Mesothelial cell of epicardium (in vitro differentiated cells): ENCODE measurements around the gene CARD10. TPM values are rescaled to one million over a fixed set of nuclear protein-coding genes. Genes with fewer than 3 reads are reported as not detected.

Experiments
- DNase-seq, 2 experiments: peaks; one replicate each; pipeline ENCODE4 v3.0.0; 2021; ENCODE audit warnings: low spot score in 2 of 2; ENCODE audit not compliant: unreplicated experiment in 2 of 2
- H3K27ac Mint-ChIP-seq: 2 replicates; pipeline ENCODE4 v1.8.0; 2021; ENCODE audit warnings: mixed read lengths
- H3K27me3 Mint-ChIP-seq: 2 replicates; pipeline ENCODE4 v1.8.0; 2021; ENCODE audit warnings: low read depth, mixed read lengths
- H3K36me3 Mint-ChIP-seq: 2 replicates; pipeline ENCODE4 v1.8.0; 2021; ENCODE audit warnings: mixed read lengths
- H3K4me1 Mint-ChIP-seq: 2 replicates; pipeline ENCODE4 v1.8.0; 2021; ENCODE audit warnings: mixed read lengths
- H3K4me3 Mint-ChIP-seq: 2 replicates; pipeline ENCODE4 v1.8.0; 2021; ENCODE audit warnings: mild to moderate bottlenecking, moderate library complexity, mixed read lengths
- H3K9me3 Mint-ChIP-seq: 2 replicates; pipeline ENCODE4 v1.8.0; 2021; ENCODE audit warnings: mixed read lengths
- CTCF ChIP-seq: fragments of 200-600 bp; sonication (generic); IDR thresholded peaks from one replicate; pipeline ENCODE4 v1.5.0; 2021; ENCODE audit warnings: antibody characterized with exemption; ENCODE audit not compliant: unreplicated experiment
- total RNA-seq: library from RNA; stranded (reverse); gene quantifications from 3 replicates; pipeline ENCODE4 v1.2.1, GENCODE V29; 2021

Gene CARD10
- total RNA-seq, 1 donor from 2014 or later, result 13.6 TPM

DNA sequence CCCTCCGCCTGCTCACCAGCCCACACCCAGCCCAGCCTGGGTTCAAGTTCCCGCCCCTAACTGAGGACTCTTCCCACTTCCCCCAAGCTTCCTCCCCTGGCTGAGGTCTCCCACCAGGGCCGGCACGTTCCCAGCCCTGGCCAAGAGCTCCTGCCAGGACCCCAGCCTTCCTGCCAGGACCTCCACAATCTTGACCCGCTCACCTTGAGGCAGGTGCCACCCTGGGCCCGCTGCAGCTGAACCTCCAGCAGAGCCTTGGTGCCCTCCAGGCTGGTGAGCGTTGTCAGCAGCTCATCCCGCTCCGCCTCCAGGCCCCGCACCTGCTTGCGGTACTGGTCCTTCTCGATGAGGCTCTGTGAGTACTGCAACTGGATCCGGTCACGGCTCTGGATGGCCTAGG is 13.2 kb downstream of the CARD10 start:
- no peak for DNase-seq
- peaks cover 7% of the 10 kb centered on the region for H3K36me3 Mint-ChIP-seq
- H3K27me3 Mint-ChIP-seq, result no peaks in the 10 kb centered on the region
- H3K4me3 Mint-ChIP-seq, result no peak overlapping the region
- H3K9me3 Mint-ChIP-seq, result no peaks in the 10 kb centered on the region
- peaks cover 34% of the 10 kb centered on the region for H3K4me1 Mint-ChIP-seq
- no peak for TF ChIP-seq CTCF
- H3K27ac Mint-ChIP-seq, result no peak overlapping the region

- Mint-ChIP-seq H3K4me1 (peaks cover 37% of the 10 kb centered on the region), H3K27ac (no peak overlapping the region), H3K9me3 (no peaks in the 10 kb centered on the region), H3K4me3 (no peak overlapping the region), H3K36me3 (peaks cover 7% of the 10 kb centered on the region), H3K27me3 (no peaks in the 10 kb centered on the region)
- DNase-seq, result no peak
- TF ChIP-seq CTCF, result no peak
These were observed 13.7 kb downstream of the CARD10 start for GRCh38 chr22:37505565-37505964.

DNA sequence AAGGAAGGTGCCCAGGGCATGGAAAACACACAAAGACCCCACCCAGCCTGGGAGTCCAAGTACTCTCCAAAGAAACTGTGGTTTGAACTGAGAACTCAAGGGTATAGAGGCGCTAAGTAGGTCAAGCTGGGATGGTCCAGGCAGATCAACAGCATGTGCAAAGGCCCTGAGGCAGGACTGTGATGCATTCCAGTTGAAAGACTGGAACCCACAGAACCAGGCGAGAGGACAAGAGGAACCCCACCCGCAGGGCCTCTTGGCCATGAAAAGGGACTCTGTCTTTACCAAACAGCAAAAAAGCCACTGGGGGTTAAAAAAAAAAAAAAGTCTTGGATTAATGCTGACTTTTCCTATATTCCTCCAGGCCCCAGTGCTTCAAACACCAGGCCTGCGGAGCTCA is 14.3 kb downstream of the CARD10 start:
- H3K4me3 Mint-ChIP-seq, result no peak overlapping the region
- peaks cover 7% of the 10 kb centered on the region for H3K36me3 Mint-ChIP-seq
- no peak for DNase-seq
- no peaks in the 10 kb centered on the region for H3K9me3 Mint-ChIP-seq
- TF ChIP-seq CTCF, result no peak
- H3K4me1 Mint-ChIP-seq, result peaks cover 32% of the 10 kb centered on the region
- H3K27me3 Mint-ChIP-seq, result no peaks in the 10 kb centered on the region
- H3K27ac Mint-ChIP-seq, result no peak overlapping the region

DNA sequence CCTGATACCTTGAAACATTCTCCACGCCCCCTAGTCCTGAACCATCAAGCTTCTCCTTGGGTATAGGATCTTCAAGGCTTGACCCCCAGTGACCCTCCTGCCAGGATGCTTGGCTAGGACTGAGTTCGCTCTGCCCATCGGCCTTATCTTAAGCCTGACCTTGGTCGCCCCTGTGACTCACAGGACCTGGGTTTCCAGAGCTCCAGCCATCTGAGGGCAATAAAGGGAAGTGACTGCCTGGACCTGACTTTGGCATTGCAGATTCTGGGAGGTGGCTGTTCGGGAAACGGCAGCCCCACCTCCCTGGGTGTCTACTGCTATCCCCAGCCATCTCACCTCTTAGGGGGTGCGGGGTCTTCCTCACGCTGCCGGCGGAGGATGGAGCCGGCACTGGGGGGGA is 15.4 kb downstream of the CARD10 start:
- TF ChIP-seq CTCF, result no peak
- H3K36me3 Mint-ChIP-seq, result peaks cover 7% of the 10 kb centered on the region
- no peak overlapping the region for H3K27ac Mint-ChIP-seq
- no peak for DNase-seq
- no peaks in the 10 kb centered on the region for H3K9me3 Mint-ChIP-seq
- H3K4me1 Mint-ChIP-seq, result peaks cover 32% of the 10 kb centered on the region
- no peaks in the 10 kb centered on the region for H3K27me3 Mint-ChIP-seq
- no peak overlapping the region for H3K4me3 Mint-ChIP-seq

DNA sequence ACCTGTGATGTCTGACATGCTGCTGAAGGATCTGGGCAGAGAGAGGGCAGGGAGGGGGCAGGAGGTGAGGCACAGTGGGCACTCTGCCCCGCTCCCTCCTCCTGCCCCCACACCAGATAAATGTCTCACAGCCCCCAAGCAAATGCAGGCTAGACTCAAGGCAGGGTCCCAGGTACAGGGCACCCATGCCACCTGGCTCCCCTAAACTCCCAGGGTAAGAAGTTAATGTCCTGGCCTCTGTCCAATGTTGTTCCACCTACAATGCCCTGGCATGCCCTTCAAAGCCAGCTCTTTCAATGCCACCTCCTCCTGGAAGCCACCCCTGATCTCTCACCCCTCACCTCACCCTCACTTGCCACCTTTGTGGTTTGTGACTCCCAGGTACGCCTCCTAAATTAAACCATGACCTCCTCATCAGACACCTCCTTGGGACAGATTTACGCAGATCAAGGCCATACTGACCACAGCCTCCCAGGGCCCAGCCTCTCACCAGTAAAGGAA is 16.0 kb downstream of the CARD10 start:
- Mint-ChIP-seq H3K27me3 (no peaks in the 10 kb centered on the region), H3K4me3 (no peak overlapping the region), H3K9me3 (no peaks in the 10 kb centered on the region), H3K4me1 (peaks cover 29% of the 10 kb centered on the region), H3K36me3 (peaks cover 7% of the 10 kb centered on the region), H3K27ac (no peak overlapping the region)
- TF ChIP-seq CTCF, result no peak
- DNase-seq, result no peak
